Ovary (tissue), 3 donors: ENCODE data around the gene RAB22A.

Experiments used
- POLR2A ChIP-seq: fragments of 450-650 bp; IDR thresholded peaks from one replicate; pipeline ENCODE4 v1.6.1; 2017; ENCODE audit warnings: antibody characterized with exemption, mild to moderate bottlenecking, moderate library complexity
- TF ChIP-seq, protein P1 (sequence below), 3 donors: fragments of 450-650 bp in 2 of 3; fragments of 200-600 bp in 1 of 3; IDR thresholded peaks; one replicate each; pipeline versions ENCODE4 v1.5.1 to v1.8.0; 2016 to 2022; ENCODE audit warnings: antibody characterized with exemption in 3 of 3, mild to moderate bottlenecking in 1 of 3
- donor health status: DM: no; HTN: no; CAD: no.

DNA sequence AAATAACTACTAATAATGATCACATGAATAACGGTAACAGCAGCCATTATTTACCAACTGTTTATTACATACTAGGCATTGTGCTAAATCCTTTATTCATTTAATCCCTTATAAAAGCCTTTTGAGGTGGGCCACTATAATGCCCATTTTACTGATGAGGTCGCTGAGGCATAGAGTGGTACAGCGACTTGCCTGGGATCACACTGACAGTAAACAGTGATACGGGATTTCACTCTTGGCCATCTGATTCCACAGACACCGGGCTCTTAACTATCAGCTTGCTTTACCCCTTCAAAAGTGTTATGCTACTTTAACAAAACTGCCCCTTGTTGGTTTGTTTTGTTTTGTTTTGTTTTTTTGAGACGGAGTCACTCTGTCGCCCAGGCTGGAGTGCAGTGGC, 2.2 kb upstream of the RAB22A start:
- TF ChIP-seq, protein P1, sequence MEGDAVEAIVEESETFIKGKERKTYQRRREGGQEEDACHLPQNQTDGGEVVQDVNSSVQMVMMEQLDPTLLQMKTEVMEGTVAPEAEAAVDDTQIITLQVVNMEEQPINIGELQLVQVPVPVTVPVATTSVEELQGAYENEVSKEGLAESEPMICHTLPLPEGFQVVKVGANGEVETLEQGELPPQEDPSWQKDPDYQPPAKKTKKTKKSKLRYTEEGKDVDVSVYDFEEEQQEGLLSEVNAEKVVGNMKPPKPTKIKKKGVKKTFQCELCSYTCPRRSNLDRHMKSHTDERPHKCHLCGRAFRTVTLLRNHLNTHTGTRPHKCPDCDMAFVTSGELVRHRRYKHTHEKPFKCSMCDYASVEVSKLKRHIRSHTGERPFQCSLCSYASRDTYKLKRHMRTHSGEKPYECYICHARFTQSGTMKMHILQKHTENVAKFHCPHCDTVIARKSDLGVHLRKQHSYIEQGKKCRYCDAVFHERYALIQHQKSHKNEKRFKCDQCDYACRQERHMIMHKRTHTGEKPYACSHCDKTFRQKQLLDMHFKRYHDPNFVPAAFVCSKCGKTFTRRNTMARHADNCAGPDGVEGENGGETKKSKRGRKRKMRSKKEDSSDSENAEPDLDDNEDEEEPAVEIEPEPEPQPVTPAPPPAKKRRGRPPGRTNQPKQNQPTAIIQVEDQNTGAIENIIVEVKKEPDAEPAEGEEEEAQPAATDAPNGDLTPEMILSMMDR (IDR thresholded peaks at IDR 0.05) = no peak
- TF ChIP-seq POLR2A = no peak
